Measurements from ENCODE around the gene MST1. TPM values are rescaled to one million over a fixed set of nuclear protein-coding genes. Genes with fewer than 3 reads are reported as not detected.

The MST1 gene
- total and polyA plus RNA-seq, 9 of the 15 experiments (the other 6 are each of a cell fraction or from before 2014, with no cell fraction given), result 0.08 to 1.8 (median 0.40) TPM

- TF ChIP-seq FOXK2 (conservative IDR thresholded peaks at IDR 0.05 in 1 of 2, IDR thresholded peaks at IDR 0.05 in 1 of 2; ENCODE audit: low read depth in 2 of 2) (peak in 1 of 2 experiments; percentile 49; a peak in 1 of 4 replicates), ZBTB49 (CRISPR knock-in tag; IDR thresholded peaks at IDR 0.05; ENCODE audit: borderline replicate concordance) (0 out of 2 replicates have a peak, but pooled peaks have one; percentile 57), POLR2AphosphoS5 (IDR thresholded peaks at IDR 0.05; ENCODE audit: control insufficient read depth, insufficient read depth, low read depth, low read length) (peak; percentile 3; the same call in 1 of the 2 replicates), PHF20 (IDR thresholded peaks at IDR 0.05; ENCODE audit: partially characterized antibody) (peak; percentile 84), NELFE (IDR thresholded peaks at IDR 0.05; ENCODE audit: insufficient read depth, insufficient read length) (no peak), ZBTB7A (IDR thresholded peaks at IDR 0.05; ENCODE audit: borderline replicate concordance, control insufficient read depth, low read depth, low read length) (peak; percentile 7; the same call in 1 of the 2 replicates), RBM22 (IDR thresholded peaks at IDR 0.05; ENCODE audit: low read depth, low read length, poor library complexity, severe bottlenecking) (peak; percentile 88), TARDBP (IDR thresholded peaks at IDR 0.05) (no peak), POLR2G (IDR thresholded peaks at IDR 0.05; ENCODE audit: low read depth, low read length) (peak; percentile 97), USF2 (CRISPR knock-in tag; IDR thresholded peaks at IDR 0.05) (peak; percentile 7; the same call in 1 of the 2 replicates), POLR2B (IDR thresholded peaks at IDR 0.05; ENCODE audit: low read depth, partially characterized antibody) (peak; percentile 61), RBBP5 (IDR thresholded peaks at IDR 0.05; ENCODE audit: borderline replicate concordance, insufficient read depth, low read length, poor library complexity, severe bottlenecking) (peak; percentile 32), CTBP1 (IDR thresholded peaks at IDR 0.05; ENCODE audit: borderline replicate concordance) (peak; percentile 63), SIRT6 (IDR thresholded peaks at IDR 0.05; ENCODE audit: low read depth, low read length) (no peak), ATF1 (CRISPR knock-in tag; IDR thresholded peaks at IDR 0.05) (peak; percentile 83), ATF1 (tag; IDR thresholded peaks at IDR 0.05) (peak; percentile 98), ATF3 (IDR thresholded peaks at IDR 0.05) (no peak), ATF3 (CRISPR knock-in tag; conservative IDR thresholded peaks at IDR 0.05) (no peak), NCOA6 (IDR thresholded peaks at IDR 0.05) (peak; percentile 96), GABPA (tag; conservative IDR thresholded peaks at IDR 0.05; ENCODE audit: low read depth) (0 out of 2 replicates have a peak, but pooled peaks have one; percentile 20), CXXC5 (CRISPR knock-in tag; IDR thresholded peaks at IDR 0.05) (peak; percentile 93), ADNP (tag; IDR thresholded peaks at IDR 0.05) (no peak), WHSC1 (IDR thresholded peaks at IDR 0.05; ENCODE audit: low read length) (no peak), HDAC2 (IDR thresholded peaks at IDR 0.05) (0 out of 2 replicates have a peak, but pooled peaks have one; percentile 20), EGR1 (conservative IDR thresholded peaks at IDR 0.05) (peak; percentile 78)
Measured at GRCh38 chr3:49723628-49724551, 34.6 kb upstream of the MST1 start, which contains the start of gene GMPPB (continued).
